HepG2 (cell line): ENCODE data around the gene AARSD1. TPM values are rescaled to one million over a fixed set of nuclear protein-coding genes. Genes with fewer than 3 reads are reported as not detected.

Source experiments
- ATAC-seq: fragments of 200-7000 bp; cut with Tn5 transposase; 3 replicates; pipeline ENCODE4 v1.9.1; 2020; ENCODE audit warnings: mild to moderate bottlenecking, moderate library complexity
- BruUV-seq: library from RNA; stranded (reverse); fragments of 400-500 nt; replicated peaks from 2 replicates; lab custom pipeline; 2021; lab: Mats Ljungman, UMichigan
- CTCF ChIA-PET: fragments of 300-600 bp; formaldehyde crosslinking; extraction: SDS; loops from one replicate; lab custom pipeline; 2021; ENCODE audit warnings: low total read pairs, inconsistent platforms, low intra/inter-chr PET ratio; lab: Yijun Ruan, JAX
- POLR2A ChIA-PET: fragments of 350-600 bp; sonication (Branson Sonifier 250); formaldehyde crosslinking; loops from one replicate; lab custom pipeline; 2020; ENCODE audit warnings: antibody characterized with exemption, inconsistent platforms; lab: Yijun Ruan, JAX
- DNase-seq: peaks from one replicate; pipeline ENCODE4 v3.0.0-alpha.2; 2015; ENCODE audit warnings: low spot score
- FAIRE-seq: peaks from 3 replicates; lab custom pipeline; 2011; peaks lifted over from hg19 to GRCh38; lab: Jason Lieb, UNC
- H2AFZ ChIP-seq: one replicate; pipeline ENCODE4 v1.6.1; 2011; ENCODE audit warnings: low read length, inconsistent platforms
- H3K27ac ChIP-seq: fragments of 300-600 bp; 3 replicates; pipeline ENCODE4 v1.8.0; 2011; ENCODE audit warnings: mixed run types, mild to moderate bottlenecking, mixed read lengths, low read length, inconsistent platforms; ENCODE audit not compliant: insufficient read depth; ENCODE audit errors: extremely low read length
- H3K27me3 ChIP-seq, 2 experiments: fragments of 200-600 bp in 1 of 2; 2 replicates in 1 of 2; 3 replicates in 1 of 2; pipeline versions ENCODE4 v1.6.0 to v1.8.0; 2011; ENCODE audit warnings: low read length in 2 of 2, mild to moderate bottlenecking in 2 of 2, moderate library complexity in 2 of 2, inconsistent platforms in 1 of 2; ENCODE audit not compliant: insufficient read depth in 2 of 2, control insufficient read depth in 1 of 2
- H3K36me3 ChIP-seq, 2 experiments: fragments of 200-600 bp in 1 of 2; replicated peaks in 1 of 2; 2 replicates in 1 of 2; 3 replicates in 1 of 2; pipeline versions ENCODE4 v1.5.1 to v1.8.0; 2011; ENCODE audit warnings: low read length in 2 of 2, inconsistent platforms in 1 of 2; ENCODE audit not compliant: insufficient read depth in 2 of 2, control insufficient read depth in 1 of 2
- H3K4me1 ChIP-seq: 2 replicates; pipeline ENCODE4 v1.5.1; 2012; ENCODE audit warnings: low read length, inconsistent platforms; ENCODE audit not compliant: insufficient read depth
- H3K4me2 ChIP-seq: 2 replicates; pipeline ENCODE4 v1.6.0; 2011; ENCODE audit warnings: low read depth, low read length, inconsistent platforms
- H3K4me3 ChIP-seq, 3 experiments: fragments of 200-600 bp in 1 of 3; sonication (generic), shearing (Covaris generic) in 1 of 3; replicated peaks in 1 of 3; 2 replicates each; pipeline ENCODE4 v1.5.1; 2011 to 2016; ENCODE audit warnings: low read length in 3 of 3, inconsistent platforms in 2 of 3, low read depth in 2 of 3, mild to moderate bottlenecking in 2 of 3, control low read depth in 1 of 3, mixed read lengths in 1 of 3; ENCODE audit not compliant: insufficient read depth in 1 of 3
- H3K79me2 ChIP-seq: one replicate; pipeline ENCODE4 v1.6.1; 2011; ENCODE audit warnings: low read length, inconsistent platforms; ENCODE audit not compliant: insufficient read depth
- H3K9ac ChIP-seq: 2 replicates; pipeline ENCODE4 v1.6.0; 2011; ENCODE audit warnings: mild to moderate bottlenecking, low read depth, low read length, inconsistent platforms; ENCODE audit not compliant: insufficient read depth
- H3K9me3 ChIP-seq: 2 replicates; pipeline ENCODE4 v1.5.1; 2012; ENCODE audit warnings: mild to moderate bottlenecking, low read length
- H4K20me1 ChIP-seq: 2 replicates; pipeline ENCODE4 v1.6.0; 2011; ENCODE audit warnings: inconsistent platforms, mild to moderate bottlenecking, low read length, moderate library complexity; ENCODE audit not compliant: insufficient read depth
- ATF3 ChIP-seq: sonication (generic); formaldehyde crosslinking; IDR thresholded peaks from 2 replicates; pipeline ENCODE4 v1.4.0; 2020; ENCODE audit warnings: missing genetic modification reagents
- BRD4 ChIP-seq: sonication (generic); formaldehyde crosslinking; IDR thresholded peaks from 2 replicates; pipeline ENCODE4 v1.4.0; 2020; ENCODE audit warnings: missing genetic modification reagents
- DMAP1 ChIP-seq: IDR thresholded peaks from 2 replicates; pipeline ENCODE4 v1.6.1; 2016
- ETV5 ChIP-seq: IDR thresholded peaks from 2 replicates; pipeline ENCODE4 v1.6.1; 2018; ENCODE audit warnings: missing biosample characterization, missing genetic modification reagents, inconsistent platforms, borderline replicate concordance
- FOXA3 ChIP-seq: IDR thresholded peaks from 2 replicates; pipeline ENCODE4 v1.6.1; 2016; ENCODE audit warnings: missing genetic modification reagents, missing compliant biosample characterization
- GLI4 ChIP-seq: sonication (generic); formaldehyde crosslinking; IDR thresholded peaks from 2 replicates; pipeline ENCODE4 v1.5.1; 2020; ENCODE audit warnings: missing genetic modification reagents, mild to moderate bottlenecking, moderate library complexity, borderline replicate concordance
- IRF1 ChIP-seq: sonication (generic); formaldehyde crosslinking; IDR thresholded peaks from 2 replicates; pipeline ENCODE4 v1.4.0; 2020; ENCODE audit warnings: low read depth, mild to moderate bottlenecking, missing genetic modification reagents
- KAT8 ChIP-seq: IDR thresholded peaks from 2 replicates; pipeline ENCODE4 v1.6.1; 2016; ENCODE audit warnings: missing genetic modification reagents, missing compliant biosample characterization
- MED1 ChIP-seq: sonication (generic); formaldehyde crosslinking; IDR thresholded peaks from 2 replicates; pipeline ENCODE4 v1.4.0; 2020; ENCODE audit warnings: missing genetic modification reagents
- NCOA2 ChIP-seq: sonication (generic); formaldehyde crosslinking; IDR thresholded peaks from 2 replicates; pipeline ENCODE4 v1.8.0; 2022; ENCODE audit warnings: inconsistent platforms
- PPARG ChIP-seq: conservative IDR thresholded peaks from 2 replicates; pipeline ENCODE4 v1.6.1; 2016; ENCODE audit warnings: missing biosample characterization, missing genetic modification reagents
- PRMT3 ChIP-seq: sonication (generic); formaldehyde crosslinking; IDR thresholded peaks from 2 replicates; pipeline ENCODE4 v1.8.1; 2022; ENCODE audit warnings: low read depth, mild to moderate bottlenecking, moderate library complexity, missing genetic modification reagents, borderline replicate concordance
- RARA ChIP-seq: IDR thresholded peaks from 2 replicates; pipeline ENCODE4 v1.6.1; 2016; ENCODE audit warnings: missing genetic modification reagents, missing compliant biosample characterization
- SKIL ChIP-seq: sonication (generic); formaldehyde crosslinking; IDR thresholded peaks from 2 replicates; pipeline ENCODE4 v1.8.0; 2022; ENCODE audit warnings: missing genetic modification reagents, mild to moderate bottlenecking, moderate library complexity, borderline replicate concordance
- SOX6 ChIP-seq, 2 experiments: fragments of 450-650 bp in 1 of 2; sonication (generic) in 1 of 2; formaldehyde crosslinking in 1 of 2; IDR thresholded peaks; 2 replicates each; pipeline versions ENCODE4 v1.4.0 to v1.6.1; 2017 to 2020; ENCODE audit warnings: antibody characterized with exemption in 1 of 2, mild to moderate bottlenecking in 1 of 2, missing genetic modification reagents in 1 of 2
- SPEN ChIP-seq: sonication (generic); formaldehyde crosslinking; IDR thresholded peaks from 2 replicates; pipeline ENCODE4 v1.5.1; 2020; ENCODE audit warnings: low read depth, mild to moderate bottlenecking, missing genetic modification reagents
- WIZ ChIP-seq: sonication (generic); formaldehyde crosslinking; IDR thresholded peaks from 2 replicates; pipeline ENCODE4 v1.5.1; 2020; ENCODE audit warnings: mild to moderate bottlenecking, missing genetic modification reagents
- YEATS2 ChIP-seq: sonication (generic); formaldehyde crosslinking; IDR thresholded peaks from 2 replicates; pipeline ENCODE4 v1.4.0; 2020; ENCODE audit warnings: missing genetic modification reagents, borderline replicate concordance
- ZBTB8A ChIP-seq: sonication (generic); formaldehyde crosslinking; IDR thresholded peaks from 2 replicates; pipeline ENCODE4 v1.4.0; 2020; ENCODE audit warnings: mild to moderate bottlenecking, low read depth, missing genetic modification reagents, borderline replicate concordance
- ZMYM2 ChIP-seq: sonication (generic); formaldehyde crosslinking; IDR thresholded peaks from 2 replicates; pipeline ENCODE4 v1.8.0; 2022; ENCODE audit warnings: mild to moderate bottlenecking, missing genetic modification reagents
- ZNF362 ChIP-seq: sonication (generic); formaldehyde crosslinking; IDR thresholded peaks from 2 replicates; pipeline ENCODE4 v1.4.0; 2020; ENCODE audit warnings: missing genetic modification reagents, mild to moderate bottlenecking, borderline replicate concordance
- WGBS: methylation state at CpG from one replicate; pipeline ENCODE4 v1.1.6; 2017; ENCODE audit warnings: low lambda C conversion rate; 5-methylcytosine and 5-hydroxymethylcytosine counted together
- in situ Hi-C: cut with HindIII; loops from 2 replicates; pipeline ENCODE4 v1.10.0; 2017; ENCODE audit warnings: low pct_unique_long_range_greater_than_20kb; ENCODE audit not compliant: extremely low pct_ligation_motif_present
- intact Hi-C: fragments of 100-400 bp; cut with micrococcal nuclease; formaldehyde crosslinking; loops from one replicate; pipeline ENCODE4 v1.10.0; 2022; ENCODE audit not compliant: unreplicated experiment
- polyA plus RNA-seq, 8 experiments: library from polyadenylated mRNA; depleted of rRNA in 3 of 8; stranded (reverse) in 7 of 8; unstranded in 1 of 8; fragments of >200 nt; fragmentation: Illumina TruSeq in 4 of 8; extraction: Trizol in 4 of 8; gene quantifications; 2 replicates each; pipeline versions ENCODE4 v1.2.1 to v1.2.3, GENCODE V29; 2011 to 2016; ENCODE audit warnings: low read depth in 4 of 8, missing spikeins in 1 of 8, mixed read lengths in 1 of 8; ENCODE audit not compliant: insufficient read depth in 1 of 8
- total RNA-seq, 5 experiments: library from RNA; depleted of rRNA; stranded (reverse); fragments of >200 nt; fragmentation: Illumina TruSeq; extraction: Trizol; gene quantifications; 2 replicates each; pipeline ENCODE4 v1.2.3, GENCODE V29; 2016; ENCODE audit warnings: low read depth in 1 of 5

AARSD1 gene
- total and polyA plus RNA-seq, 2 of the 13 experiments (the other 11 are each of a cell fraction or from before 2014, with no cell fraction given), result 24.7 to 29.3 TPM

GRCh38 chr17:42975265-42975664 lies 11.0 kb upstream of the AARSD1 start:
- H3K27ac ChIP-seq, result peak overlapping the region; percentile 39
- no peaks in the 10 kb centered on the region for H3K79me2 ChIP-seq
- CTCF ChIA-PET, result no interaction called here
- no peaks in the 10 kb centered on the region for H3K9me3 ChIP-seq
- H3K4me3 ChIP-seq, result no peak overlapping the region
- in situ Hi-C loops, result no loop called here
- intact Hi-C loops, result no loop called here
- no peak overlapping the region for H2AFZ ChIP-seq
- ATAC-seq, result peak; percentile 41
- WGBS, result 4% methylated on average over 2 of the region's 2 CpGs
- peak; percentile 56 for DNase-seq
- H3K4me2 ChIP-seq, result peak overlapping the region; percentile 26; the same call in 1 of the 2 replicates
- H3K36me3 ChIP-seq, result no peaks in the 10 kb centered on the region
- POLR2A ChIA-PET, result interaction anchor here (0.8 to 2.9 kb wide), 4 partner anchors 16 to 33 kb away, joined by 3 to 20 read pairs (median 3); partner anchors contain the start of gene RPL27
- peaks cover 33% of the 10 kb centered on the region for H3K4me1 ChIP-seq
- no TSS peak for BruUV-seq
- no peak overlapping the region for H3K9ac ChIP-seq
- FAIRE-seq, result no peak
- H3K27me3 ChIP-seq, result no peaks in the 10 kb centered on the region; a peak in 1 of 5 replicates
- H4K20me1 ChIP-seq, result no peaks in the 10 kb centered on the region
- TF ChIP-seq KAT8, result peak; percentile 41; the same call in 1 of the 2 replicates
- peak; percentile 2; the same call in 1 of the 2 replicates for TF ChIP-seq ZNF362 (CRISPR knock-in tag)
- TF ChIP-seq ATF3 (CRISPR knock-in tag), result no peak
- no peak for TF ChIP-seq BRD4
- TF ChIP-seq MED1 (CRISPR knock-in tag), result 0 out of 2 replicates have a peak, but pooled peaks have one; percentile 10
- TF ChIP-seq GLI4 (CRISPR knock-in tag), result no peak
- peak; percentile 39; the same call in 1 of the 2 replicates for TF ChIP-seq ETV5 (CRISPR knock-in tag)
- TF ChIP-seq NCOA2 (CRISPR knock-in tag), result 0 out of 2 replicates have a peak, but pooled peaks have one; percentile 10
- no peak for TF ChIP-seq YEATS2 (CRISPR knock-in tag)
- TF ChIP-seq IRF1, result no peak
- TF ChIP-seq ZMYM2 (CRISPR knock-in tag), result no peak
- 0 out of 2 replicates have a peak, but pooled peaks have one; percentile 6 for TF ChIP-seq FOXA3 (CRISPR knock-in tag)
- TF ChIP-seq SPEN, result peak; percentile 65
- 0 out of 2 replicates have a peak, but pooled peaks have one; percentile 36 for TF ChIP-seq DMAP1 (CRISPR knock-in tag)
- TF ChIP-seq SKIL (CRISPR knock-in tag), result peak; percentile 61; the same call in 1 of the 2 replicates
- no peak for TF ChIP-seq SOX6 (IDR thresholded peaks at IDR 0.05)
- peak; percentile 69 for TF ChIP-seq SOX6 (CRISPR knock-in tag; IDR thresholded peaks at IDR 0.05)
- no peak for TF ChIP-seq PRMT3 (CRISPR knock-in tag)
- TF ChIP-seq WIZ (CRISPR knock-in tag), result 0 out of 2 replicates have a peak, but pooled peaks have one; percentile 22
- peak; percentile 68; the same call in 1 of the 2 replicates for TF ChIP-seq RARA (CRISPR knock-in tag)
- TF ChIP-seq PPARG (CRISPR knock-in tag), result 0 out of 2 replicates have a peak, but pooled peaks have one; percentile 40
- no peak for TF ChIP-seq ZBTB8A (CRISPR knock-in tag)
